HG02943 (cell line): ENCODE results near the gene UBXN10.

Source experiments
- ATAC-seq: cut with Tn5 transposase; IDR thresholded peaks from one replicate; pipeline ENCODE4 v1.9.1; 2021; ENCODE audit warnings: mild to moderate bottlenecking, low read depth, moderate library complexity; ENCODE audit not compliant: unreplicated experiment

The UBXN10 gene

GRCh38 chr1:20180844-20181207 is 5.1 kb upstream of the UBXN10 start:
- no peak for ATAC-seq

GRCh38 chr1:20182415-20182814 is 3.5 kb upstream of the UBXN10 start:
- no peak for ATAC-seq

DNA sequence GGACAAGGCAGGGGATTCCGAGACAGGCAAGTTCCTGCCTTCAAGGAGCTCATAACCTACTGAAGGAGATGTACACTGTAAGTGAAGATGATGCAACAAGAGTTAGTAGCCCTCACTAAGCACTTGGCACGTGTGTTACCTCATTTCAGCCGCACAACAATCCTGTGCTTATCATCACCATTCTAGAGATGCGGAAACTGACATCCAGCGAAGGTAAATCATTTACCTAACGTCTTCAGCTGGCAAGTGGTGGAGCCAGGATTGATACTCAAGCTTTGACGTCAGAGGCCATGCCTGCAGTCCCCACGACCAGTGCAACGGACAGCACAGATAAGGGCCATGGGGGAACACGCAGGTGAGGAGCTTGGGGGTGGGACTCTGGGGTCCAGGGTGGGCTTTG is 2.9 kb upstream of the UBXN10 start:
- ATAC-seq = no peak

DNA sequence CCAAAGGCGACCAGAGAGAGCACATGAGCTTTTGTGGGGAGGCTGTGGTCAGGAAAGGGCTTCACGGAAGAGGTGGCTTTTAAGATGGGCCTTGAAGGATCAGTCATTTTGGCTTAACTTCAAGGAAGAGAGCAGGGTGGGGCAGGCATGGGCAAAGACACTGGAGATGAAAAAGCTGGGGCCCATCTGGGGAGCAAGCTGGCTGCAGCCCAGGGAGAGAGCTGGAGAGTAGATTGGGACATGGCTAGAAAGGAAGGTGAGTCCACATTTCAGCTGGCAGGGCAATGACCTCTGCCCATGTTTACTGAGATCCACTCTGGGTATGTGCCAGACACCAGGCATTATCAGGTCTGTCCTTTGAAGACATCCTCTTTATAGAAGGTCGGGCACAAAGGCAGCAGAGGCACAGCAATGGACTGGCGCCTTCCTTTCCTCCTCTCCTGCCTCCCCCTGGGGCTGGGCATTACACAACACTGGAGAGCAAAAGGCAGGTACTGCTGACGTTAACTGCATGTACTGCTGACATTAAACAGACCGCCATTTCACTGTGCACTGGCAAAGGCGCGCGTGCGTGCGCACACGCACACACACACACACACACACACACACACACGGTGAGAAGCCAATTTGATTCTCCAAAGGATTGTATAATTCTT is 2.2 kb upstream of the UBXN10 start:
- ATAC-seq = no peak

- ATAC-seq = no peak
Measured at GRCh38 chr1:20184481-20184900, 1.4 kb upstream of the UBXN10 start.

GRCh38 chr1:20184997-20185833 is 681 bp upstream of the UBXN10 start:
- no peak for ATAC-seq

GRCh38 chr1:20187103-20187812 is 1.4 kb downstream of the UBXN10 start:
- no peak for ATAC-seq

DNA sequence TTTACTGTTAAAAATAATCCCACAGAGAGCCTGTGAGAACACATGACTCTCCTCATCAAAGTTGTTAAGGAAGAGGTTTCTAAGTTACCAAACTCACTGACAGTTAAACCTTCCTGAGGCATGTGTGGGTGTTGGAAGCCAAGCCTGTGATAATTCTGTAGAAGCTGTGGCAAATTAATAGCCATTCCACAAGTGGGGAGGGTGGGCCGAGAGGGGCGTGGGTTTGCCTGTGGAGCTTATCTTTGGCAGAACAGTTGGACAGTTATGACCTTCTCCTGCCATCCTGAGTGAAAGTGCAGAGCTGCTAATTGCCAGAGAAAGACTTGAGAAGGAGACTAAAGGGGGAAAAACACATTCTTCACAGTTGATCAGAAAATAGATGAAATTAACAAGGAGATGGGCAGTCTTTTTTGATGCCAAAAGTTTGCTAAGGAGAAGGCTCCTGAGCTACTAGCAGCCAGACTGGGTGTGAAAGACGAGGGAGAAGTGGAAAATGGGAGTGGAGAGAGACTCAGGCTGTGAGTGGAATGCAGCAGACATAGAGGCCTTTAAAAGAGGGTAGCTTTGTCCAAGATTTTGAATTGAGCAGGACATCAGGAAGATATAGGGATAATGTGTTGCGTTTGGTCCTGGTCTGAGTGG is 2.0 kb downstream of the UBXN10 start:
- ATAC-seq = no peak

- ATAC-seq = no peak
Measured at GRCh38 chr1:20188455-20188817, 2.5 kb downstream of the UBXN10 start.

DNA sequence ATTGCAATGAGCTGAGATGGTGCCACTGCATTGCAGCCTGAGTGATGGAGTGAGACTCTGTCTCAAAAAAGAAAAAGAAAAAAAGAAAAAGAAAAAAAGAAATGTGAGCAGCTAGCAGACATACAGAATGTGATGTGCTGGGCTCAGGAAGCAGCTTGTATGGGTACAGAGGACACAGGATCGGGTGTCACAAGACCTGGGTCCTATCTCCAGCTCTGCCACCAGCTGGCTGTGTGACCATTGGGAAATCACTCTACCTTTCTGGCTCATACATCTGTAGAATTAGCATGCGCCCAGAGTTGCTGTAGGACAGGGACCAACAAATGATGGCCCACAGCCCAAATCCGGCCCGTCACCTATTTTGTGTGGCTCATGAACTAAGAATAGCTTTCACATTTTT is 3.8 kb downstream of the UBXN10 start:
- ATAC-seq = no peak

DNA sequence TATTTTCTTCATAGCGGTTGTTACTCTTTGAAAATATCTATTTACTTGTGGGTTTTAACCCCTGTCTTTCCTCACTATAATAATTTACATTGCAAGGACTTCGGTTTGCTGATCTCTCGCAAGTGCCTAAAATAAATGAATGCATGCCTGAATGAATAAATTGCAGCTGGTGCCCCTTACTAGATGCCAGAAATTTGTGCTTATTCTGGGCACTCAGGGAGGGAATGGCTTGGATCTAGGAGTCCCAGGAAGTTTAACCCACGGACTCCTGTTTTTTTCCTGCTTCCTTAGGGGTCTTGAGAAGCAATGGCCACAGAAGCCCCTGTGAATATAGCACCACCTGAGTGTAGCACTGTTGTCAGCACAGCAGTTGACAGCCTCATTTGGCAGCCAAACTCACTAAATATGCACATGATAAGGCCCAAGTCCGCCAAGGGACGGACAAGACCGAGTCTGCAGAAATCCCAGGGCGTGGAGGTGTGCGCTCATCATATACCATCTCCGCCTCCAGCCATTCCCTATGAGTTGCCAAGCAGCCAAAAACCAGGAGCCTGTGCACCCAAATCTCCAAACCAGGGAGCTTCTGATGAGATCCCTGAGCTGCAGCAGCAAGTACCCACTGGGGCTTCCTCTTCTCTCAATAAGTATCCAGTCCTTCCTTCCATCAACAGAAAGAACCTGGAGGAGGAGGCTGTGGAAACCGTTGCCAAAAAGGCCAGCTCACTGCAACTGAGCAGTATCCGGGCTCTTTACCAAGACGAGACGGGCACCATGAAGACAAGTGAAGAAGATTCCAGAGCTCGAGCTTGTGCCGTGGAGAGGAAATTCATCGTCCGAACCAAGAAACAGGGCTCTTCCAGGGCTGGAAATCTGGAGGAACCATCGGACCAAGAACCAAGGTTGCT is 4.6 kb downstream of the UBXN10 start:
- no peak for ATAC-seq

DNA sequence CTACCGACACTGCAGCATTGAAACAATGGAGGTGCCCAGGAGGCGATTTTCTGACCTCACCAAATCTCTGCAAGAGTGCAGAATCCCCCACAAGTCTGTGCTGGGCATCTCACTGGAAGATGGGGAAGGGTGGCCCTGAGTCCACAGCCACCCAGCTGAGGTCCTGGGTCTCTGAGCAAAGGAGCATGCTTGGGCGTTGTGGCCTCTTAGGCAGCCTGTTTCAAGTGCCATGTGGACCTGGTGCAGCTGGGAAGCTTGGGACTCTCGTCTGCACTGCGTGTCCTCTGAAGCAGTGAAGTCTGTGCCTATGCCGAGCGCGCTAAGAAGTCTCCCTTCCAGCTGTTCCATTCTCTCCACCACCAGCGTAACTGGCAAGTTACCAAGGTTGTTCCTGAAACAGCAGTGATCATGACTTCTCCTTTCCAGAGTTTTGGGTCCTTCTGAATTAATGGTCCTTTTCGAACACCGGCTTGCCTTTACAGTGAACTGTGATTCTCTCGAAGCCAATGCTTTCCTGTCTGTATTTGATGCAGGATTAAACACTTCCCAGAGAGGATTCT is 5.5 kb downstream of the UBXN10 start:
- ATAC-seq = no peak

DNA sequence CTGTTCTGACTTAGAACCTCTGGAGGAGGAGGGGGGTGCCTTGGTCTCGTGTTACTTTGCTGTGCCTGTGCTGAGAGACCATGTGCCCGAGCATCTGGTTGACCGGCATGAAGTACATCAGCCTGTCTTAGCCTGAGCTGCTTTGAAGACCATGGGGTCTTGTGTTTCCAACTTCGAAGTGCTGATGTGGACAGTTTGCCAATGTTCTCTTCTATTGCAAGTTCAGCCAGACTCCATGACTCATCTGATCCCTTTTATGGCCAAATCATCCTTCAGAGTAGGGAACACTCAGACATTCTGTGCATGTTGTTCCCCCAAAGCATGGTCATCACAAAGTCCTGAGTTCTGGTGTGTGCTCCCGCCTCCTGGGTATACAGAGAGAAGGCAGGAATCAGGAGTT is 6.5 kb downstream of the UBXN10 start:
- ATAC-seq = no peak

DNA sequence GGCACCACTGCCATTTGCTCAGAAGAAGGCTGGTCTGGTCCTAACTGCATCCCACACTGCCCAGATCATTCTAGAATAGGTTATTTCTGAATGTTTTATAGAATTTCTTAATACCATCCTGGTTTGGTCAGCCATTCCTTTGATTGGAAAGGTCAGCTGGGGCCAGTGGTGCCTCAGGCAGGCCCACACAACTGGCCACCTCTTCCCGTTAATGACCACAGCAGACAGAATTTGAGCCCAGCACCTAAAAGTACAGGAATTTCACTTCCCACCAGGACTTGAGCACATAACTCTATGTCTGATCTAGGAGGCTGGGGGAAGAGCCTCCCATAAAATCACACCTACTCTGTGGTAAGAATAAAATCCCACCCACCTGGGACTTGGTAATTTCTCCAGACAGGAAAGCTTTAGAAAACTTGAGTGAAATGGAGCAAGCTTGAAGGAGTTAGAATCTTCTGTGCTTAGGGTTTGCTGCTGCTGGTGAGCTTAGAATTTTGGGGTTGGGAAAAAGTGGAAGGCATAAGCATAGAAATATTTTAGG is 7.0 kb downstream of the UBXN10 start:
- no peak for ATAC-seq

DNA sequence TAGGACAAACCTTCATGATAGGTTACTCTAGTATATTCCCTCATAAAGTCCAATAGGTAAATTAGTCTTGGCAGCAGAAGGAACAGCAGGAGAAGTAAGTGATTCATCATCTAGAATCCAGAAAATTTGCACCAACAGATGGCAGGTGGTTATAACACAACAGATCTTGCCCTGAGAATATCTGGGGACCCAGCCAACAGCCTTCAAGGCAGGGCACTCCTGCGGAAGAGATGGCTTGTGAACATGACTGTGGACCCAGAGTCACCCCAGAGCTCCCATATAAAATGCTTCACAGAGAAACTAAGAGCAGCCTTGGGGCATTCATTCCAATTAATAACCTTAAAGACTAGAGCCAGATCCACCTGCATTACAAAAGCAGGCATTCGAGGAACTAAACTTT is 8.3 kb downstream of the UBXN10 start:
- ATAC-seq = no peak

DNA sequence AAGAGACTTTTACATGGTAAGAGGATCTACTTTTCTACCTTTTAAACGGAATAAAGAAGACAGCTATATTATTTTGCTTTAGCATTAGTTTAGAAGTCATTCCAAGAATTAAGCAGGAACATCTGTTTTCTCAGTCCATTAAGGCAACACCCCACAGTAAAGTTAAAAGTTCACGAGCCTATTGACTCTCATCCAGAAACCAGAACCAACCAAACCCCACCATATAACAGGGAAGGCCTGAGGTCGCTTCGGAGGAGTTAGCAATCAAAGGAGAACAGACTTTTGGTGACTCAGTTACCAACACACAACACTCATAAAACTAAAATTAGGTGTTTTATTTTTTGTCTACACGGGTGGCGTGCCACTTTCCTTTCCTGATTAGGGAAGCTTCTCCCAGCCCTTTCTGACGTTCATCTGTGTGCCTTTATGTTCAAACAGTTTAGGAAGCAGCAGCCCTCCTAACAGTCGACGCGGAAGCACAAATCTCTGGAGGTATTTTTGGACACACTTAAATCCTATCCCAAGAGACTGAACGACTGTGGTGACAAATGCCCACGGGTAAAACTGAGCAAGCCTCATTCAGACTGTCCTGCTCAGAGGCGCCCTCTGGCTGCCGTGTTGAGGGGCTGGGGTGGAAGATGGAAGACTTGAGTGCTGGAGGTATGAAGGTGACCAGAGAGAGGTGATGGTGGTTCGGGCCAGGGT is 9.0 kb downstream of the UBXN10 start:
- no peak for ATAC-seq

GRCh38 chr1:20195462-20195780 is 9.5 kb downstream of the UBXN10 start:
- no peak for ATAC-seq

- no peak for ATAC-seq
Measured at GRCh38 chr1:20197329-20197791, 11.5 kb downstream of the UBXN10 start.

- no peak for ATAC-seq
Measured at GRCh38 chr1:20198296-20198695, 12.4 kb downstream of the UBXN10 start.
